Trophoblast cell (in vitro differentiated cells and primary cell): ENCODE measurements around the gene CXXC5. TPM values are rescaled to one million over a fixed set of nuclear protein-coding genes. Genes with fewer than 3 reads are reported as not detected.
"Not testable (repeated sequence)": the region's sequence is repeated elsewhere in the genome, so short reads cannot be mapped to it uniquely, and the experiment has no call there.

Experiments used
- DNase-seq, 2 donors: peaks; one replicate each; pipeline ENCODE4 v3.0.0-alpha.2; 2016
- H2AFZ ChIP-seq: 2 replicates; pipeline ENCODE4 v1.6.1; 2013; ENCODE audit warnings: low read length, moderate library complexity, mild to moderate bottlenecking; ENCODE audit not compliant: insufficient read depth, poor library complexity
- H2AK5ac ChIP-seq: 2 replicates; pipeline ENCODE4 v1.6.1; 2013; ENCODE audit warnings: mild to moderate bottlenecking, low read length
- H2BK120ac ChIP-seq: 2 replicates; pipeline ENCODE4 v1.6.1; 2013; ENCODE audit warnings: low read length, mild to moderate bottlenecking, moderate library complexity; ENCODE audit not compliant: insufficient read depth, poor library complexity
- H2BK12ac ChIP-seq: 2 replicates; pipeline ENCODE4 v1.6.1; 2013; ENCODE audit warnings: mild to moderate bottlenecking, low read length, moderate library complexity
- H2BK5ac ChIP-seq: 2 replicates; pipeline ENCODE4 v1.6.1; 2013; ENCODE audit warnings: low read length, low read depth, moderate library complexity, mild to moderate bottlenecking; ENCODE audit not compliant: poor library complexity
- H3K14ac ChIP-seq: 2 replicates; pipeline ENCODE4 v1.6.1; 2013; ENCODE audit warnings: mild to moderate bottlenecking, low read length
- H3K18ac ChIP-seq: 2 replicates; pipeline ENCODE4 v1.6.1; 2013; ENCODE audit warnings: mild to moderate bottlenecking, low read length
- H3K23ac ChIP-seq: 2 replicates; pipeline ENCODE4 v1.6.1; 2013; ENCODE audit warnings: low read length
- H3K27ac ChIP-seq: 2 replicates; pipeline ENCODE4 v1.5.1; 2013; ENCODE audit warnings: low read depth, mild to moderate bottlenecking, inconsistent platforms, low read length, moderate library complexity
- H3K27me3 ChIP-seq: 2 replicates; pipeline ENCODE4 v1.6.1; 2013; ENCODE audit warnings: inconsistent platforms, mild to moderate bottlenecking, low read length, moderate library complexity; ENCODE audit not compliant: insufficient read depth
- H3K36me3 ChIP-seq, 2 experiments: 1 replicate in 1 of 2; 2 replicates in 1 of 2; pipeline ENCODE4 v1.6.1; 2013; ENCODE audit warnings: low read length in 2 of 2, mild to moderate bottlenecking in 2 of 2, moderate library complexity in 1 of 2; ENCODE audit not compliant: insufficient read depth in 2 of 2, control insufficient read depth in 1 of 2
- H3K4ac ChIP-seq: 2 replicates; pipeline ENCODE4 v1.6.1; 2013; ENCODE audit warnings: low read depth, mild to moderate bottlenecking, low read length, moderate library complexity
- H3K4me1 ChIP-seq, 2 experiments: 1 replicate in 1 of 2; 2 replicates in 1 of 2; pipeline ENCODE4 v1.6.1; 2013; ENCODE audit warnings: low read length in 2 of 2, mild to moderate bottlenecking in 2 of 2, moderate library complexity in 1 of 2; ENCODE audit not compliant: insufficient read depth in 2 of 2, control insufficient read depth in 1 of 2
- H3K4me2 ChIP-seq: 2 replicates; pipeline ENCODE4 v1.6.1; 2013; ENCODE audit warnings: inconsistent platforms, mild to moderate bottlenecking, low read length, moderate library complexity
- H3K4me3 ChIP-seq: 2 replicates; pipeline ENCODE4 v1.5.1; 2013; ENCODE audit warnings: mild to moderate bottlenecking, low read depth, low read length, inconsistent platforms
- H3K79me1 ChIP-seq: one replicate; pipeline ENCODE4 v1.6.1; 2013; ENCODE audit warnings: low read length
- H3K79me2 ChIP-seq: 2 replicates; pipeline ENCODE4 v1.6.1; 2013; ENCODE audit warnings: low read length, mild to moderate bottlenecking; ENCODE audit not compliant: control insufficient read depth, insufficient read depth, poor library complexity
- H3K9ac ChIP-seq: 2 replicates; pipeline ENCODE4 v1.6.1; 2013; ENCODE audit warnings: mild to moderate bottlenecking, low read length
- H3K9me3 ChIP-seq: 2 replicates; pipeline ENCODE4 v1.6.1; 2013; ENCODE audit warnings: low read depth, mild to moderate bottlenecking, control low read depth, inconsistent platforms, low read length; ENCODE audit not compliant: insufficient read depth
- H4K12ac ChIP-seq: 2 replicates; pipeline ENCODE4 v1.6.1; 2013; ENCODE audit warnings: low read depth, mild to moderate bottlenecking, low read length, moderate library complexity
- H4K8ac ChIP-seq: 2 replicates; pipeline ENCODE4 v1.6.1; 2013; ENCODE audit warnings: low read depth, mild to moderate bottlenecking, low read length, moderate library complexity
- H4K91ac ChIP-seq: one replicate; pipeline ENCODE4 v1.6.1; 2013; ENCODE audit warnings: low read depth, mild to moderate bottlenecking, low read length, moderate library complexity
- WGBS: extraction: QIAGEN DNeasy Blood & Tissue Kit; methylation state at CpG from one replicate; pipeline ENCODE4 v1.1.7; 2013; ENCODE audit warnings: missing lambda C conversion rate; ENCODE audit not compliant: insufficient read length, insufficient coverage; ENCODE audit errors: extremely low coverage; 5-methylcytosine and 5-hydroxymethylcytosine counted together
- polyA plus RNA-seq: library from polyadenylated mRNA; stranded (reverse); fragments of 200-250 nt; gene quantifications from 2 replicates; pipeline ENCODE4 v1.2.3, GENCODE V29; 2013

CXXC5 gene
- polyA plus RNA-seq: 101 and 105 TPM in 2 replicates

DNA sequence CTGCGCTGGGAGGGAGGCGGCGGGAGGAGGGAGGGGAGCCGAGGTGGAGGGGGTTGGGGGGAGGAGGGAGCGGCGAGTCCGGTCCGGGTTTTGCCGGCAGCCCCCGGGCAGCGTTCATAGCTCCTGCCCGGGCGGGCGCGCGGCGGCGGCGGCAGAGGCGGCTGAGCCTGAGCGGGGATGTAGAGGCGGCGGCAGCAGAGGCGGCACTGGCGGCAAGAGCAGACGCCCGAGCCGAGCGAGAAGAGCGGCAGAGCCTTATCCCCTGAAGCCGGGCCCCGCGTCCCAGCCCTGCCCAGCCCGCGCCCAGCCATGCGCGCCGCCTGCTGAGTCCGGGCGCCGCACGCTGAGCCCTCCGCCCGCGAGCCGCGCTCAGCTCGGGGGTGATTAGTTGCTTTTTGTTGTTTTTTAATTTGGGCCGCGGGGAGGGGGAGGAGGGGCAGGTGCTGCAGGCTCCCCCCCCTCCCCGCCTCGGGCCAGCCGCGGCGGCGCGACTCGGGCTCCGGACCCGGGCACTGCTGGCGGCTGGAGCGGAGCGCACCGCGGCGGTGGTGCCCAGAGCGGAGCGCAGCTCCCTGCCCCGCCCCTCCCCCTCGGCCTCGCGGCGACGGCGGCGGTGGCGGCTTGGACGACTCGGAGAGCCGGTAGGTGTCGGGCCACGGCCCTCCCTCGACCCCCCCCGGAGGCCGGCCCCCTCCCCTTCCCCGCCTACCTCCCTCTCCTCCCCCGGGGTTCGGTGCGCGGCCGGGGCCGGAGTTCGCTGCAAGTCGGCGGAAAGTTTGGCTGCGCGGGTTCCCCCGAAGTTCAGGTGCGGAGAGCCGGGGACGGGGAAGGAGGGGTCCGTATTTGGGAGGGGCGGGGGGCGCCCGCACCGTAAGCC is at the start of gene CXXC5:
TSS of gene CXXC5 (plus strand) at position 145 of the 877 bp plus-strand sequence. CDS start 32,175 bp downstream, outside the sequence.
- DNase-seq: peak; percentile 68 to 76
- no CpG with 5 or more reads among the region's 106 CpGs for WGBS

DNA sequence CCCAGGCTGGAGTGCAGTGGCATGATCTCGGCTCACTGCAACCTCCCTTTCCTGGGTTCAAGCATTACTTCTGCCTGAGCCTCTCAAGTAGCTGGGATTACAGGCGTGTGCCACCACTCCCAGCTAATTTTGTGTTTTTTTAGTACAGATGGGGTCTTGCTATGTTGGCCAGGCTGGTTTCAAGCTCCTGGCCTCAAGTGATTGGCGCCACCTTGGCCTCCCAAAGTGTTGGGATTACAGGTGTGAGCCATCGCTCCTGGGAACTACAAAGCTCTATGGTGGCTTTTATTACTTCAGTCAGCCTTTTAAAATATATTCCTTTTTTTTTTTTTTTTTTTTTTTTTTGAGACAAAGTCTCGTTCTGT is 49.6 kb upstream of the CXXC5 start:
- Histone ChIP-seq H3K36me3 (peaks cover 15 to 16% of the 10 kb centered on the region in 2 experiments), H3K4ac (peak overlapping the region; percentile 67)
- H4K8ac ChIP-seq, H3K9ac ChIP-seq, H3K79me2 ChIP-seq, H4K91ac ChIP-seq, H3K79me1 ChIP-seq, H3K27ac ChIP-seq, H3K4me3 ChIP-seq, H2AK5ac ChIP-seq, H3K9me3 ChIP-seq, H3K4me2 ChIP-seq, H3K18ac ChIP-seq, H4K12ac ChIP-seq, DNase-seq, H3K4me1 ChIP-seq, H2BK5ac ChIP-seq, H2BK120ac ChIP-seq, H2BK12ac ChIP-seq, H2AFZ ChIP-seq, H3K23ac ChIP-seq, H3K27me3 ChIP-seq, H3K14ac ChIP-seq: not testable (repeated sequence)
- no CpG with 5 or more reads among the region's 5 CpGs for WGBS

More for the DNA sequence above, at the start of gene CXXC5:
- Histone ChIP-seq H4K12ac (peak within 1 kb of the TSS; percentile 55), H2AFZ (peak within 1 kb of the TSS; percentile 50), H3K23ac (no peak within 1 kb of the TSS), H3K18ac (peak within 1 kb of the TSS; percentile 98), H3K4me2 (peak within 1 kb of the TSS; percentile 95), H3K14ac (peak within 1 kb of the TSS; percentile 93), H2AK5ac (peak within 1 kb of the TSS; percentile 92), H3K27ac (peak within 1 kb of the TSS; percentile 96), H3K79me1 (peaks cover 59% of the 10 kb centered on the region), H2BK5ac (peak within 1 kb of the TSS; percentile 97), H2BK120ac (peak within 1 kb of the TSS; percentile 85), H3K9ac (peak within 1 kb of the TSS; percentile 90), H3K36me3 (peaks cover 3 to 4% of the 10 kb centered on the region in 2 experiments), H2BK12ac (peak within 1 kb of the TSS; percentile 76), H3K4ac (peak within 1 kb of the TSS; percentile 100), H3K4me1 (peaks cover 46 to 52% of the 10 kb centered on the region in 2 experiments), H3K27me3 (no peaks in the 10 kb centered on the region), H3K9me3 (no peaks in the 10 kb centered on the region), H4K91ac (peak within 1 kb of the TSS; percentile 93), H4K8ac (peak within 1 kb of the TSS; percentile 77), H3K79me2 (peaks cover 47% of the 10 kb centered on the region), H3K4me3 (peak within 1 kb of the TSS; percentile 94)

GRCh38 chr5:139600336-139600949 is 47.7 kb upstream of the CXXC5 start:
- H3K14ac ChIP-seq: no peak overlapping the region
- no peaks in the 10 kb centered on the region for H3K79me1 ChIP-seq
- H2AK5ac ChIP-seq: no peak overlapping the region
- no peak overlapping the region for H3K4ac ChIP-seq
- no peak overlapping the region for H3K18ac ChIP-seq
- no peaks in the 10 kb centered on the region for H3K9me3 ChIP-seq
- H3K23ac ChIP-seq: no peak overlapping the region
- no peak overlapping the region for H2BK5ac ChIP-seq
- no peak overlapping the region for H3K4me2 ChIP-seq
- no CpG with 5 or more reads among the region's 7 CpGs for WGBS
- no peak overlapping the region for H4K91ac ChIP-seq
- H3K27ac ChIP-seq: peak overlapping the region; percentile 53
- H2AFZ ChIP-seq: no peak overlapping the region
- H3K9ac ChIP-seq: no peak overlapping the region
- H2BK120ac ChIP-seq: no peak overlapping the region
- H3K27me3 ChIP-seq: no peaks in the 10 kb centered on the region
- peaks cover under 1% of the 10 kb centered on the region for H3K79me2 ChIP-seq
- no peak overlapping the region for H4K8ac ChIP-seq
- no peak overlapping the region for H2BK12ac ChIP-seq
- peaks cover 17 to 21% of the 10 kb centered on the region in 2 experiments for H3K36me3 ChIP-seq
- no peaks in the 10 kb centered on the region for H3K4me1 ChIP-seq
- H4K12ac ChIP-seq: no peak overlapping the region
- peak; percentile 37 to 88 for DNase-seq
- H3K4me3 ChIP-seq: no peak overlapping the region

DNA sequence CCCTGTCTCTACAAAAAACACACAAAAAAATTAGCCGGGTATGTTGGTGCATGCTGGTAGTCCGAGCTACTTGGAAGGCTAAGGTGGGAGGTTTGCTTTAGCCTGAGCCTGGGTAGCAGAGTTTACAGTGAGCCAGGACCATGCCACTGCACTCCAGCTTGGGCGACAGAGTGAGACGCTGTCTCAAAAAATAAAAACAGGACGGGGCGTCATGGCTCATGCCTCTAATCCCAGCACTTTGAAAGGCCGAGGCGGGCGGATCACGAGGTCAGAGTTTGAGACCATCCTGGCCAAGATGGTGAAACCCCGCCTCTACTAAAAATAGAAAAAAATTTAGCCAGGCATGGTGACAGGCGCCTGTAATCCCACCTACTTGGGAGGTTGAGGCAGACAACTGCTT is 46.7 kb upstream of the CXXC5 start:
- Histone ChIP-seq H3K4me2 (no peak overlapping the region), H2BK120ac (no peak overlapping the region), H3K9me3 (no peaks in the 10 kb centered on the region), H3K14ac (no peak overlapping the region), H4K12ac (no peak overlapping the region), H3K4me3 (no peak overlapping the region), H3K4ac (no peak overlapping the region), H2AK5ac (no peak overlapping the region), H3K79me1 (no peaks in the 10 kb centered on the region), H3K27ac (no peak overlapping the region), H2BK5ac (no peak overlapping the region), H3K79me2 (no peaks in the 10 kb centered on the region), H2AFZ (no peak overlapping the region), H3K18ac (no peak overlapping the region), H3K36me3 (peaks cover 17 to 25% of the 10 kb centered on the region in 2 experiments), H4K91ac (no peak overlapping the region), H3K27me3 (no peaks in the 10 kb centered on the region), H4K8ac (no peak overlapping the region), H2BK12ac (no peak overlapping the region), H3K4me1 (no peaks in the 10 kb centered on the region), H3K23ac (no peak overlapping the region), H3K9ac (peak overlapping the region; percentile 8)
- WGBS: no CpG with 5 or more reads among the region's 12 CpGs
- peak in 1 of 2 donors; percentile 50 for DNase-seq
